PFSK-1 (cell line): ENCODE results near the gene SH2D3C.

Experiments
- FOXP2 ChIP-seq: optimal IDR thresholded peaks from 2 replicates; pipeline ENCODE3; 2011; ENCODE audit warnings: borderline replicate concordance, control low read depth, inconsistent platforms; ENCODE audit not compliant: insufficient read depth; ENCODE audit errors: extremely low read length, extremely low read depth
- POLR2AphosphoS5 ChIP-seq: IDR thresholded peaks from 2 replicates; pipeline ENCODE4 v1.6.1; 2012; ENCODE audit warnings: low read depth, mild to moderate bottlenecking, control low read depth, low read length, moderate library complexity
- REST ChIP-seq, 2 experiments: IDR thresholded peaks; 2 replicates each; pipeline versions ENCODE4 v1.6.1 to v1.8.0; 2011 to 2012; ENCODE audit warnings: low read depth in 2 of 2, low read length in 2 of 2, control low read depth in 1 of 2, inconsistent platforms in 1 of 2, mild to moderate bottlenecking in 1 of 2, moderate library complexity in 1 of 2; ENCODE audit not compliant: insufficient read depth in 1 of 2
- SIN3A ChIP-seq: IDR thresholded peaks from 2 replicates; pipeline ENCODE4 v1.6.1; 2012; ENCODE audit warnings: mild to moderate bottlenecking, low read length, moderate library complexity, borderline replicate concordance; ENCODE audit not compliant: insufficient read depth
- TAF1 ChIP-seq: IDR thresholded peaks from 2 replicates; pipeline ENCODE4 v1.6.1; 2012; ENCODE audit warnings: low read length, control low read depth, borderline replicate concordance; ENCODE audit not compliant: insufficient read depth

The SH2D3C gene

GRCh38 chr9:127796852-127797370, 18.4 kb upstream of the SH2D3C start:
- TF ChIP-seq POLR2AphosphoS5 (no peak), TAF1 (no peak), SIN3A (no peak), REST (IDR thresholded peaks at IDR 0.05; ENCODE audit: insufficient read depth in 1 of 2, low read depth in 2 of 2, low read length in 2 of 2) (no peak), FOXP2 (no peak)

GRCh38 chr9:127796225-127796813, 17.9 kb upstream of the SH2D3C start:
- no peak for TF ChIP-seq REST (IDR thresholded peaks at IDR 0.05; ENCODE audit: insufficient read depth in 1 of 2, low read depth in 2 of 2, low read length in 2 of 2)
- no peak for TF ChIP-seq TAF1
- TF ChIP-seq SIN3A: no peak
- TF ChIP-seq FOXP2: no peak
- TF ChIP-seq POLR2AphosphoS5: no peak

- TF ChIP-seq SIN3A: no peak
- no peak for TF ChIP-seq TAF1
Measured at GRCh38 chr9:127794001-127794791, 15.7 kb upstream of the SH2D3C start.

- TF ChIP-seq REST (IDR thresholded peaks at IDR 0.05; ENCODE audit: insufficient read depth in 1 of 2, low read depth in 2 of 2, low read length in 2 of 2): no peak
- no peak for TF ChIP-seq SIN3A
- TF ChIP-seq POLR2AphosphoS5: peak; percentile 59; the same call in 1 of the 2 replicates
- no peak for TF ChIP-seq FOXP2
- no peak for TF ChIP-seq TAF1
Measured at GRCh38 chr9:127793093-127793708, 14.7 kb upstream of the SH2D3C start.

GRCh38 chr9:127792417-127793031, 14.1 kb upstream of the SH2D3C start:
- TF ChIP-seq REST (IDR thresholded peaks at IDR 0.05; ENCODE audit: insufficient read depth in 1 of 2, low read depth in 2 of 2, low read length in 2 of 2) (no peak), POLR2AphosphoS5 (no peak), FOXP2 (no peak), TAF1 (no peak), SIN3A (no peak)
